ENCODE measurements around the gene C20orf202.

Gene C20orf202

DNA sequence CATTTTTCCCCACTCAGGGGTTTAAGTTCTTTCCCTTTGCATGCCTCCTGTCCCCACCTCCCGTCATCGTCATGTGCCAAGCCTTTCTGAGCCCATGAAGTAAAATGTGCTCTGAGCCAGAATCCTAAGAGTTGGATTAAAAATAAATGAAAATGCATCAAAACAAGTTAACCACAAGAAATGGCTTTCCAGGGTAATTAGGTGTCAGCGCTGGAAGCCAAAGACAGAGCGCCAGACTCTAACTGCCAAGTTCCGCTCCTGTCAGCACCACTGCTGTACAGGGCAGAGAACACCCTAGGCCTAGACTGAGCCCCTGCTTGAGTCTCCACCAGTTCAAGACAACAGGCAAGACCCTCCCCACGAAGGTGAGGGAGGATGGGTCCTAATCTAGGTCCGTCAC, 5.5 kb upstream of the C20orf202 start:
- H3K4me1 ChIP-seq (ENCODE audit: insufficient read depth, low read length, severe bottlenecking) = no peaks in the 10 kb centered on the region

DNA sequence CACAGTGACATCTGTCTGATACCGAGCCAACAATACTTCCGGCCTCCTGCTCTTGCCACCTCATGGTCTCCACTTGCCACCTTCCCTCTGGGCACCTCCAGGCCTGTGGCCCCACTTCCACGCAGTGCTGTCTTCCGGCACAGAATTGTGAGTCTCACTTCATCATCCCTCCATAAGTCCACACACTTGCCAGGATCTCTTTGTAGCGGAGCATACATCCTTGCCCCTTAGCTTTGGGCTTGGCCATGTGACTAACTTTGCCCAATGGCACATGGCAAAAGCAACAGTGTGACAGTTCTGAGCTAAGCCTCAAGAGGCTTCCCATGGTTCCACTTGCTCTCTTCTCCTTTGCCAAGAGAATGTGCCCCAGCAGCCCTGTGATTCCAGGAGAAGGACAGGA, 4.5 kb upstream of the C20orf202 start:
- no peak overlapping the region for H3K27ac ChIP-seq (ENCODE audit: low read depth, low read length, poor library complexity, severe bottlenecking)
- H3K9ac ChIP-seq (ENCODE audit: low read length) = no peak overlapping the region
- TF ChIP-seq EZH2 (IDR thresholded peaks at IDR 0.05; ENCODE audit: borderline replicate concordance, low read length) = no peak
- TF ChIP-seq, protein P1, sequence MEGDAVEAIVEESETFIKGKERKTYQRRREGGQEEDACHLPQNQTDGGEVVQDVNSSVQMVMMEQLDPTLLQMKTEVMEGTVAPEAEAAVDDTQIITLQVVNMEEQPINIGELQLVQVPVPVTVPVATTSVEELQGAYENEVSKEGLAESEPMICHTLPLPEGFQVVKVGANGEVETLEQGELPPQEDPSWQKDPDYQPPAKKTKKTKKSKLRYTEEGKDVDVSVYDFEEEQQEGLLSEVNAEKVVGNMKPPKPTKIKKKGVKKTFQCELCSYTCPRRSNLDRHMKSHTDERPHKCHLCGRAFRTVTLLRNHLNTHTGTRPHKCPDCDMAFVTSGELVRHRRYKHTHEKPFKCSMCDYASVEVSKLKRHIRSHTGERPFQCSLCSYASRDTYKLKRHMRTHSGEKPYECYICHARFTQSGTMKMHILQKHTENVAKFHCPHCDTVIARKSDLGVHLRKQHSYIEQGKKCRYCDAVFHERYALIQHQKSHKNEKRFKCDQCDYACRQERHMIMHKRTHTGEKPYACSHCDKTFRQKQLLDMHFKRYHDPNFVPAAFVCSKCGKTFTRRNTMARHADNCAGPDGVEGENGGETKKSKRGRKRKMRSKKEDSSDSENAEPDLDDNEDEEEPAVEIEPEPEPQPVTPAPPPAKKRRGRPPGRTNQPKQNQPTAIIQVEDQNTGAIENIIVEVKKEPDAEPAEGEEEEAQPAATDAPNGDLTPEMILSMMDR (IDR thresholded peaks at IDR 0.05; ENCODE audit: low read length) = no peak
- H3K9me2 ChIP-seq (ENCODE audit: low read depth, low read length) = no peaks in the 10 kb centered on the region
- H3K4me2 ChIP-seq (ENCODE audit: low read length) = no peak overlapping the region; the same call in 1 of the 2 replicates
- peaks cover 5% of the 10 kb centered on the region; the same call in 1 of the 2 replicates for H3K27me3 ChIP-seq (ENCODE audit: insufficient read depth, low read length)
- H2AFZ ChIP-seq (ENCODE audit: low read length) = no peak overlapping the region
- no peaks in the 10 kb centered on the region for H4K20me1 ChIP-seq (ENCODE audit: insufficient read depth, low read length)
- no peaks in the 10 kb centered on the region for H3K36me3 ChIP-seq (ENCODE audit: insufficient read depth, low read length)
- no peak overlapping the region for H3K4me3 ChIP-seq (ENCODE audit: low read depth, low read length, poor library complexity, severe bottlenecking)
- H3K4me1 ChIP-seq (ENCODE audit: insufficient read depth, low read length, severe bottlenecking) = no peaks in the 10 kb centered on the region
- H3F3A ChIP-seq (ENCODE audit: insufficient read depth, low read length) = no peaks in the 10 kb centered on the region
- peaks cover 4% of the 10 kb centered on the region; the same call in 1 of the 2 replicates for H3K9me3 ChIP-seq (ENCODE audit: low read length)
- no peaks in the 10 kb centered on the region for H3K79me2 ChIP-seq (ENCODE audit: insufficient read depth, low read length)

More for the DNA sequence above, 5.5 kb upstream of the C20orf202 start:
- peaks cover 5% of the 10 kb centered on the region; the same call in 1 of the 2 replicates for H3K27me3 ChIP-seq (ENCODE audit: insufficient read depth, low read length)
- H4K20me1 ChIP-seq (ENCODE audit: insufficient read depth, low read length) = no peaks in the 10 kb centered on the region
- H3K4me2 ChIP-seq (ENCODE audit: low read length) = no peak overlapping the region
- H3K36me3 ChIP-seq (ENCODE audit: insufficient read depth, low read length) = no peaks in the 10 kb centered on the region
- no peak overlapping the region for H3K9ac ChIP-seq (ENCODE audit: low read length)
- no peak overlapping the region for H2AFZ ChIP-seq (ENCODE audit: low read length)
- H3K27ac ChIP-seq (ENCODE audit: low read depth, low read length, poor library complexity, severe bottlenecking) = no peak overlapping the region
- TF ChIP-seq EZH2 (IDR thresholded peaks at IDR 0.05; ENCODE audit: borderline replicate concordance, low read length) = no peak
- TF ChIP-seq, protein P1 (IDR thresholded peaks at IDR 0.05; ENCODE audit: low read length) = no peak
- H3K9me2 ChIP-seq (ENCODE audit: low read depth, low read length) = no peaks in the 10 kb centered on the region
- H3K9me3 ChIP-seq (ENCODE audit: low read length) = peaks cover 4% of the 10 kb centered on the region; the same call in 1 of the 2 replicates
- H3K79me2 ChIP-seq (ENCODE audit: insufficient read depth, low read length) = no peaks in the 10 kb centered on the region
- no peaks in the 10 kb centered on the region for H3F3A ChIP-seq (ENCODE audit: insufficient read depth, low read length)
- H3K4me3 ChIP-seq (ENCODE audit: low read depth, low read length, poor library complexity, severe bottlenecking) = no peak overlapping the region

DNA sequence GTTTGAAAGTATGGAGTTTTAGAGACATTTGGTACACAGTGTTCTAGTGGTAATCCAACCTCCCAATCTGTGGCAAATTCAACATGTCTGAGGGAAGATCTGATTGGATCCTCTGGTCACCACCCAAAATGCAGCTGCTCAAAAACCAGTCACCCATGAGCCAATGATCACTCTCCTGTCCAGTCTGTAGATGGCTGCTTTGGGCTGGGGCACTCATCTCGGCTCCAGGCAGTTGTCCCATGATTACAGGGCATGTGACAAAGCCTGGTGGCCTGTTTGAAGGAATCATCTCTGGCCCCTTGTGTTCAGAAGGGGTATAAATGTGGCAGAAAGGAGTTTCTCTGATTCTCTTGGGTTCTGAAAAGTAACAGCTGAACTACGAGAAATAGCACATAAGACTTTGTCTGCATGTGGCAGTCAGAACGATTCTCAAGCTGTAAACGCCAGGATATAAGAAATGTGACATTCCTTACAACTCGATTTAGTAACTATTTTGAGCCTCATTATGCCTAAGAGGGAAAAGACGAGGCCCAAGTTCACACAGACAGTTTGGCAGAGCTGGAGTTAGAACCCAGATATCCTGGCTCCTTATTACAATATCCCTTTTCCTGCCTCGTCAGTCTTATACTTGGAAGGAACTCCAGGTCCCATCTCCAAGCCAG, 3.9 kb upstream of the C20orf202 start:
- H3K79me2 ChIP-seq (ENCODE audit: insufficient read depth, low read length) = no peaks in the 10 kb centered on the region
- peaks cover 4% of the 10 kb centered on the region; the same call in 1 of the 2 replicates for H3K9me3 ChIP-seq (ENCODE audit: low read length)
- H3K9me2 ChIP-seq (ENCODE audit: low read depth, low read length) = no peaks in the 10 kb centered on the region
- no peak overlapping the region for H3K27ac ChIP-seq (ENCODE audit: low read depth, low read length, poor library complexity, severe bottlenecking)
- H3K27me3 ChIP-seq (ENCODE audit: insufficient read depth, low read length) = peaks cover 5% of the 10 kb centered on the region; the same call in 1 of the 2 replicates
- H3K4me1 ChIP-seq (ENCODE audit: insufficient read depth, low read length, severe bottlenecking) = no peaks in the 10 kb centered on the region
- H4K20me1 ChIP-seq (ENCODE audit: insufficient read depth, low read length) = no peaks in the 10 kb centered on the region
- H3K9ac ChIP-seq (ENCODE audit: low read length) = no peak overlapping the region
- no peaks in the 10 kb centered on the region for H3F3A ChIP-seq (ENCODE audit: insufficient read depth, low read length)
- no peak overlapping the region for H3K4me2 ChIP-seq (ENCODE audit: low read length)
- no peak overlapping the region for H2AFZ ChIP-seq (ENCODE audit: low read length)
- TF ChIP-seq EZH2 (IDR thresholded peaks at IDR 0.05; ENCODE audit: borderline replicate concordance, low read length) = no peak
- TF ChIP-seq, protein P1 (IDR thresholded peaks at IDR 0.05; ENCODE audit: low read length) = no peak
- H3K4me3 ChIP-seq (ENCODE audit: low read depth, low read length, poor library complexity, severe bottlenecking) = no peak overlapping the region
- H3K36me3 ChIP-seq (ENCODE audit: insufficient read depth, low read length) = no peaks in the 10 kb centered on the region
